MCF 10A (cell line): ENCODE measurements around the gene EMP2. TPM values are rescaled to one million over a fixed set of nuclear protein-coding genes. Genes with fewer than 3 reads are reported as not detected.

Experiments
- BruUV-seq: library from RNA; stranded (reverse); fragments of 400-500 nt; replicated peaks from 2 replicates; lab custom pipeline; 2021; lab: Mats Ljungman, UMichigan
- CTCF ChIA-PET: fragments of 300-600 bp; sonication (Branson Sonifier 250); formaldehyde crosslinking; extraction: SDS; loops from one replicate; lab custom pipeline; 2021; ENCODE audit warnings: antibody characterized with exemption, inconsistent platforms; lab: Yijun Ruan, JAX
- POLR2A ChIA-PET: fragments of 300-600, 350-650 bp; sonication (Branson Sonifier 250); formaldehyde crosslinking; extraction: SDS; loops from one replicate; lab custom pipeline; 2020; ENCODE audit warnings: antibody characterized with exemption, inconsistent platforms; lab: Yijun Ruan, JAX
- DNase-seq: peaks from one replicate; pipeline ENCODE4 v3.0.0-alpha.2; 2018; ENCODE audit not compliant: unreplicated experiment
- H3K27ac Mint-ChIP-seq: one replicate; pipeline ENCODE4 v1.8.0; 2022; ENCODE audit warnings: mild to moderate bottlenecking, low read depth, mixed read lengths; ENCODE audit not compliant: unreplicated experiment
- H3K27me3 Mint-ChIP-seq: one replicate; pipeline ENCODE4 v1.8.0; 2022; ENCODE audit warnings: mixed read lengths; ENCODE audit not compliant: insufficient read depth, unreplicated experiment
- H3K36me3 Mint-ChIP-seq: one replicate; pipeline ENCODE4 v1.8.0; 2022; ENCODE audit warnings: mild to moderate bottlenecking, moderate library complexity, mixed read lengths; ENCODE audit not compliant: insufficient read depth, unreplicated experiment
- H3K4me1 Mint-ChIP-seq: one replicate; pipeline ENCODE4 v1.8.0; 2022; ENCODE audit warnings: mixed read lengths; ENCODE audit not compliant: insufficient read depth, unreplicated experiment
- H3K4me3 Mint-ChIP-seq: one replicate; pipeline ENCODE4 v1.8.0; 2022; ENCODE audit warnings: mild to moderate bottlenecking, moderate library complexity, mixed read lengths; ENCODE audit not compliant: unreplicated experiment
- H3K9me3 Mint-ChIP-seq: one replicate; pipeline ENCODE4 v1.8.0; 2022; ENCODE audit warnings: mixed read lengths; ENCODE audit not compliant: unreplicated experiment
- intact Hi-C: fragments of 100-400 bp; cut with micrococcal nuclease; formaldehyde crosslinking; loops from 2 replicates; pipeline ENCODE4 v1.14.1; 2022
- total RNA-seq: library from RNA; stranded (reverse); gene quantifications from 2 replicates; pipeline ENCODE4 v1.2.3, GENCODE V29; 2022
- TF ChIP-seq, protein P1 (sequence below): fragments of 200-600 bp; IDR thresholded peaks from one replicate; pipeline ENCODE4 v1.8.0; 2022; ENCODE audit warnings: antibody characterized with exemption, mild to moderate bottlenecking; ENCODE audit not compliant: unreplicated experiment

EMP2 gene
- total RNA-seq, 1 experiment from 2014 or later, result 4.8 TPM

DNA sequence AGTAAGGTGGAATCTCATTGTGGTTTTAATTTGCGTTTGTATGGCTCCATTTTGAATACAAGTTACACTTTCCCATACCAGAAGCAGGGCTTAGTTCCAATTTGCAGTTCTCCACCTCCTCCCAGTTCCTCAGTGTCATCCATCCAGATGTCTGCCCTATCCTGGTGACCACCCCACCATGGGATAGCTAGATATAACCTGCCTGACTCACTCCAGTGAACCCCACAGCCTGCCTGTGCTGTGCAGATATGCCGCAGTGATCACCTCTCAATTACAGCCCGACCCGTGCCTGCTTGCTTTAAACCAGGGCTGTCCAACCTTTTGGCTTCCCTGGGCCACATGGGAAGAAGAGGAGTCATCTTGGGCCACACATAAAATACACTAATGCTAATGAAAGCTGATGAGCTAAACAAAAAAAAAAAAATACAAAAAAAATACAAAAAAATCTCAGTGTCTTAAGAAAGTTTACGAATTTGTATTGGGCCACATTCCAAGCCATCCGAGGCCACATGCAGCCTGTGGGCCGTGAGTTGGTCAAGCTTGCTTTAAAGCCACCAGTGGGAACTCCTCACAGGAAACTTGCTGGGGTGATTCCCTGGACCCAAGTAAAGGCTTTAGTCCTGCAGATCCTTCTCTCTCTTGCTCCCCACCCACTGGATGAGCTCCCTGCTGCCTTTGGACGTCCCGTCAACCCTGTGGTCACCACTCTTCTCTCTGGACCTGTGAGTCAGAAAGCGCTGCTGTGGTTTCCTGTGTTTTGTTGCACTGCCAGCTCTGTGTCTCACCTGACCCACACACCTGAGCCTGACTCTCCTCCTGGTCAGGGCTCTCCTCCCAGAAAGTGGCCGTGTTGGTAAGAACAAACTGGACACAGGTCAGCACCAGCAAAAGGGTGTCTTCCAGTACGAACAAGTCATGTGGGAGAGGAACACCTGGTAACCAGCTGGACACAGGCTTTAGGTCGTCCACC is 83.0 kb downstream of the EMP2 start:
- Mint-ChIP-seq H3K9me3 (peaks cover 15% of the 10 kb centered on the region), H3K27ac (no peak overlapping the region), H3K4me3 (no peak overlapping the region), H3K4me1 (peaks cover 6% of the 10 kb centered on the region), H3K36me3 (no peaks in the 10 kb centered on the region), H3K27me3 (no peaks in the 10 kb centered on the region)
- CTCF ChIA-PET, result interaction anchor here (0.5 to 1.3 kb wide), 6 partner anchors 181 to 1337 kb away, joined by 3 to 6 read pairs (median 3); no protein-coding TSS in a partner anchor
- BruUV-seq, result no TSS peak
- intact Hi-C loops, result no loop called here
- TF ChIP-seq, protein P1, sequence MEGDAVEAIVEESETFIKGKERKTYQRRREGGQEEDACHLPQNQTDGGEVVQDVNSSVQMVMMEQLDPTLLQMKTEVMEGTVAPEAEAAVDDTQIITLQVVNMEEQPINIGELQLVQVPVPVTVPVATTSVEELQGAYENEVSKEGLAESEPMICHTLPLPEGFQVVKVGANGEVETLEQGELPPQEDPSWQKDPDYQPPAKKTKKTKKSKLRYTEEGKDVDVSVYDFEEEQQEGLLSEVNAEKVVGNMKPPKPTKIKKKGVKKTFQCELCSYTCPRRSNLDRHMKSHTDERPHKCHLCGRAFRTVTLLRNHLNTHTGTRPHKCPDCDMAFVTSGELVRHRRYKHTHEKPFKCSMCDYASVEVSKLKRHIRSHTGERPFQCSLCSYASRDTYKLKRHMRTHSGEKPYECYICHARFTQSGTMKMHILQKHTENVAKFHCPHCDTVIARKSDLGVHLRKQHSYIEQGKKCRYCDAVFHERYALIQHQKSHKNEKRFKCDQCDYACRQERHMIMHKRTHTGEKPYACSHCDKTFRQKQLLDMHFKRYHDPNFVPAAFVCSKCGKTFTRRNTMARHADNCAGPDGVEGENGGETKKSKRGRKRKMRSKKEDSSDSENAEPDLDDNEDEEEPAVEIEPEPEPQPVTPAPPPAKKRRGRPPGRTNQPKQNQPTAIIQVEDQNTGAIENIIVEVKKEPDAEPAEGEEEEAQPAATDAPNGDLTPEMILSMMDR, result no peak
- POLR2A ChIA-PET, result interaction anchor here (0.7 kb wide), 1 partner anchor 227 kb away, joined by 4 read pairs; no protein-coding TSS in a partner anchor
- no peak for DNase-seq

DNA sequence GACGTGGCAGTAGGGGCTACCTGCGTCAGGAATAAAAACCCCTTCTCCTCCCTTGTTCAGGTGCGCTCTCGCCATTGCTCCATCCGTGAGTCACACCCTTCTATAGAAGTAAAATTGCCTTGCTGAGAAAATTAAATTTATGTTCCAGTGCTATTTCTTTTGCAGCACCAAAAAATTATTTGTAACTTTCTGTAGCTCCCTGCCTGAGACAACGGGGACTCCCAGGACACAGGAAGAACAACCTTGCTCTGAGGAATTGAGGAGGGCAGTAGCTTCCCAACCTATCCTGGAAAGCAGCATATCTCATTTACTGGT is 85.4 kb downstream of the EMP2 start:
- Mint-ChIP-seq H3K27ac (no peak overlapping the region), H3K9me3 (peaks cover 15% of the 10 kb centered on the region), H3K4me3 (no peak overlapping the region), H3K36me3 (no peaks in the 10 kb centered on the region), H3K4me1 (no peaks in the 10 kb centered on the region), H3K27me3 (no peaks in the 10 kb centered on the region)
- DNase-seq, result no peak
- TF ChIP-seq, protein P1, result no peak
- CTCF ChIA-PET, result interaction anchor here (0.6 to 1.0 kb wide), 3 partner anchors 10 to 676 kb away, joined by 3 to 5 read pairs (median 4); no protein-coding TSS in a partner anchor
- intact Hi-C loops, result no loop called here
- BruUV-seq, result no TSS peak
- POLR2A ChIA-PET, result interaction anchor here (0.6 kb wide), 1 partner anchor 1656 kb away, joined by 3 read pairs; no protein-coding TSS in a partner anchor

DNA sequence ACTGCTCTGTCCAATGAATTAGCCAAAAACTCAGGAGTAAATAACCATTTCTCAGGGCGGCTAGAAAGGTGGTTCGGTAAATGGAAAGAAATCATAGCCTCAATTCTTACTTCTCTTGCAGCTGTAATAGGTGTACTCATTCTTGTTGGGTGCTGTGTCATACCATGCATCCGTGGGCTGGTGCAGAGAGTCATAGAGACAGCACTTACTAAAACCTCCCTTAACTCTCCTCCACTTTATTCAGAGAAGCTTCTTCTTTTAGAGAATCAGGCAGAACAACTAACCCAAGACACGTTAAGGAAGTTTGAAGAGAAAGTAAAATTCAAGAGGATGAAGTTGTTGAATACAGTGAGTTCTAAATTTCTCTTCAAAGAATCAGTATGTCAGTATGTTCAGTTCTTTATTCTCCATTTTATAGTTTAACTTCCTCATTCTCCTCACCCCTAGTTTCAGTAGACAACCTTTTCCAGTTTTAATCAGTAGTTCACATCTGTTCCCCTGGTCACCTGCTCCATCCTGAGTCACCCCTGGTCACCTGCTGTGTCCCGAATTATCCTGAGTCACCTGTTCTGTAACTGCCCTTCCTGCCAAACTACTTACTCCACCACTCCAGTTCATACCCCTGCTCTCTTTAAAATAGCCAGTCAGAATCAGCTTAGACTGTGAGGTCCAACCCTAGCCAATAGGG is 85.9 kb downstream of the EMP2 start:
- ChIA-PET CTCF (interaction anchor here (0.9 to 1.0 kb wide), 4 partner anchors 11 to 238 kb away, joined by 3 to 4 read pairs (median 4); no protein-coding TSS in a partner anchor), POLR2A (interaction anchor here (0.6 kb wide), 1 partner anchor 1656 kb away, joined by 3 read pairs; no protein-coding TSS in a partner anchor)
- Mint-ChIP-seq H3K36me3 (no peaks in the 10 kb centered on the region), H3K4me1 (no peaks in the 10 kb centered on the region), H3K9me3 (peaks cover 15% of the 10 kb centered on the region), H3K4me3 (no peak overlapping the region), H3K27ac (no peak overlapping the region), H3K27me3 (no peaks in the 10 kb centered on the region)
- BruUV-seq, result no TSS peak
- intact Hi-C loops, result no loop called here
- TF ChIP-seq, protein P1, result no peak
- no peak for DNase-seq

DNA sequence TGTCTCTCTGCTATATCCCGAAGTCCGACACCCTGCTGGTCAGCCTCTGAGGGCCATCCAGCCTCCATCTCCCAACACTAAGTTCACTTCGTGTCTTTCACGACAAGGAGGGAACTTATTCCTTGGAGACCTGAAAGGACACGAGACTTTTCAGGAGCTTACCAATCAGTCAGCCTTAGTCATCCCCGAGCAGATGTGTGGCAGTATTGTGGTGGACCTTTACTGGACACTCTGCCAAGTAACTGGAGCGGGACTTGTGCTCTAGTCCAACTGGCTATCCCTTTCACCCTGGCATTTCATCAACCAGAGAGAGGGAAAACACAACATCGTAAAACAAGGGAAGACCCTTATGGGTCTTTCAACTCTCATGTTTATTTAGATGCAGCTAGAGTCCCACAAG is 87.1 kb downstream of the EMP2 start:
- no peak for DNase-seq
- H3K4me3 Mint-ChIP-seq, result no peak overlapping the region
- H3K4me1 Mint-ChIP-seq, result no peaks in the 10 kb centered on the region
- ChIA-PET CTCF (interaction anchor here (1.0 to 2.7 kb wide), 4 partner anchors 16 to 237 kb away, joined by 3 to 17 read pairs (median 4); no protein-coding TSS in a partner anchor), POLR2A (no interaction called here)
- H3K9me3 Mint-ChIP-seq, result peaks cover 15% of the 10 kb centered on the region
- H3K27ac Mint-ChIP-seq, result no peak overlapping the region
- intact Hi-C loops, result no loop called here
- H3K36me3 Mint-ChIP-seq, result no peaks in the 10 kb centered on the region
- H3K27me3 Mint-ChIP-seq, result no peaks in the 10 kb centered on the region
- TF ChIP-seq, protein P1, result no peak
- BruUV-seq, result no TSS peak
